ENCODE results near the gene HTR3A. TPM values are rescaled to one million over a fixed set of nuclear protein-coding genes. Genes with fewer than 3 reads are reported as not detected.

HTR3A gene
- total RNA-seq, 1 experiment from 2014 or later: not detected

GRCh38 chr11:113998574-113998973, 23.7 kb downstream of the HTR3A start:
- no TSS peak for BruUV-seq (replicated peaks)

DNA sequence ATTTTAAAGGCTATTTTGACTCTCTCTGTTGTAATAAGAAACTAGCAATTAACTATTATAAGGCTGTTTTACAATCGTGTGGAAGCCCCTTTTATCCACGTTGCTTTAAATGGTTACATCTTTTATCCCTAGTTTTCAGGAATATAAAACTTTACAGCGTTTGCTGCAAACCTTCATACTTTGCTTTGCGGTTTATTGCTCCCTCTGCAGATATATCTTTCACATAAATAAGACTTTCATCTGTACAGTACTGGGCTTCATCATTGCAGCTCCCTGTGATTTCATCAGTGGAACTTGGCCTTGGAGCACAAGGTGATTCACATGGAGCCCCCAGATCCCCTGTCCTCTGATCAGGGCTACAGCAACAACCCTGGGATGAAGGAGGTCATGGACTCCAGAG, 25.6 kb downstream of the HTR3A start:
- H3K4me1 ChIP-seq: no peaks in the 10 kb centered on the region
- ChIA-PET CTCF (interaction anchor here (1.0 kb wide), 1 partner anchor 260 kb away, joined by 3 read pairs; no protein-coding TSS in a partner anchor), POLR2A (no interaction called here)
- H3K4me1 Mint-ChIP-seq (ENCODE audit: low read depth, unreplicated experiment): no peaks in the 10 kb centered on the region
- no peaks in the 10 kb centered on the region for H3K9me3 Mint-ChIP-seq (ENCODE audit: unreplicated experiment)
- H3K36me3 Mint-ChIP-seq (ENCODE audit: insufficient read depth, unreplicated experiment): no peaks in the 10 kb centered on the region
- H3K27me3 Mint-ChIP-seq (ENCODE audit: insufficient read depth, unreplicated experiment): peaks cover 29% of the 10 kb centered on the region
- BruUV-seq (replicated peaks): no TSS peak
- intact Hi-C loops (cut with micrococcal nuclease; ENCODE audit: unreplicated experiment): no loop called here
- peaks cover 7% of the 10 kb centered on the region for H3K27me3 ChIP-seq (replicated peaks; ENCODE audit: control insufficient read depth, insufficient read depth, low read length)
- H3K4me3 Mint-ChIP-seq (ENCODE audit: unreplicated experiment): no peak overlapping the region
- DNase-seq: no peak
- no peaks in the 10 kb centered on the region for H3K36me3 ChIP-seq (ENCODE audit: control insufficient read depth, insufficient read depth, low read length)
- no peak overlapping the region for H3K27ac Mint-ChIP-seq (ENCODE audit: unreplicated experiment)
- H3K9me3 ChIP-seq: no peaks in the 10 kb centered on the region
- no peak overlapping the region for H3K4me3 ChIP-seq (ENCODE audit: low read depth, low read length)
- TF ChIP-seq, protein P1, sequence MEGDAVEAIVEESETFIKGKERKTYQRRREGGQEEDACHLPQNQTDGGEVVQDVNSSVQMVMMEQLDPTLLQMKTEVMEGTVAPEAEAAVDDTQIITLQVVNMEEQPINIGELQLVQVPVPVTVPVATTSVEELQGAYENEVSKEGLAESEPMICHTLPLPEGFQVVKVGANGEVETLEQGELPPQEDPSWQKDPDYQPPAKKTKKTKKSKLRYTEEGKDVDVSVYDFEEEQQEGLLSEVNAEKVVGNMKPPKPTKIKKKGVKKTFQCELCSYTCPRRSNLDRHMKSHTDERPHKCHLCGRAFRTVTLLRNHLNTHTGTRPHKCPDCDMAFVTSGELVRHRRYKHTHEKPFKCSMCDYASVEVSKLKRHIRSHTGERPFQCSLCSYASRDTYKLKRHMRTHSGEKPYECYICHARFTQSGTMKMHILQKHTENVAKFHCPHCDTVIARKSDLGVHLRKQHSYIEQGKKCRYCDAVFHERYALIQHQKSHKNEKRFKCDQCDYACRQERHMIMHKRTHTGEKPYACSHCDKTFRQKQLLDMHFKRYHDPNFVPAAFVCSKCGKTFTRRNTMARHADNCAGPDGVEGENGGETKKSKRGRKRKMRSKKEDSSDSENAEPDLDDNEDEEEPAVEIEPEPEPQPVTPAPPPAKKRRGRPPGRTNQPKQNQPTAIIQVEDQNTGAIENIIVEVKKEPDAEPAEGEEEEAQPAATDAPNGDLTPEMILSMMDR (IDR thresholded peaks at IDR 0.05; ENCODE audit: insufficient read depth in 1 of 2, low read depth in 1 of 2, low read length in 1 of 2, severe bottlenecking in 1 of 2, unreplicated experiment in 1 of 2): no peak

More at GRCh38 chr11:113998574-113998973, 23.7 kb downstream of the HTR3A start:
- H3K36me3 ChIP-seq (ENCODE audit: control insufficient read depth, insufficient read depth, low read length): no peaks in the 10 kb centered on the region
- Mint-ChIP-seq H3K36me3 (ENCODE audit: insufficient read depth, unreplicated experiment) (no peaks in the 10 kb centered on the region), H3K4me3 (ENCODE audit: unreplicated experiment) (no peak overlapping the region), H3K4me1 (ENCODE audit: low read depth, unreplicated experiment) (no peaks in the 10 kb centered on the region), H3K27ac (ENCODE audit: unreplicated experiment) (no peak overlapping the region), H3K27me3 (ENCODE audit: insufficient read depth, unreplicated experiment) (peaks cover 23% of the 10 kb centered on the region), H3K9me3 (ENCODE audit: unreplicated experiment) (no peaks in the 10 kb centered on the region)
- no peaks in the 10 kb centered on the region for H3K9me3 ChIP-seq
- no peak for DNase-seq
- peaks cover 4% of the 10 kb centered on the region for H3K27me3 ChIP-seq (replicated peaks; ENCODE audit: control insufficient read depth, insufficient read depth, low read length)
- ChIA-PET CTCF (interaction anchor here (0.6 to 7.1 kb wide), 2 partner anchors 202 to 263 kb away, joined by 3 to 99 read pairs; no protein-coding TSS in a partner anchor), POLR2A (no interaction called here)
- no peak overlapping the region for H3K4me3 ChIP-seq (ENCODE audit: low read depth, low read length)
- intact Hi-C loops (cut with micrococcal nuclease; ENCODE audit: unreplicated experiment): no loop called here
- H3K4me1 ChIP-seq: no peaks in the 10 kb centered on the region
- TF ChIP-seq, protein P1 (IDR thresholded peaks at IDR 0.05; ENCODE audit: insufficient read depth in 1 of 2, low read depth in 1 of 2, low read length in 1 of 2, severe bottlenecking in 1 of 2, unreplicated experiment in 1 of 2): no peak

- intact Hi-C loops (cut with micrococcal nuclease; ENCODE audit: unreplicated experiment): no loop called here
- Mint-ChIP-seq H3K27me3 (ENCODE audit: insufficient read depth, unreplicated experiment) (peaks cover 26% of the 10 kb centered on the region), H3K4me1 (ENCODE audit: low read depth, unreplicated experiment) (no peaks in the 10 kb centered on the region), H3K4me3 (ENCODE audit: unreplicated experiment) (no peak overlapping the region), H3K9me3 (ENCODE audit: unreplicated experiment) (no peaks in the 10 kb centered on the region), H3K27ac (ENCODE audit: unreplicated experiment) (no peak overlapping the region), H3K36me3 (ENCODE audit: insufficient read depth, unreplicated experiment) (no peaks in the 10 kb centered on the region)
- Histone ChIP-seq H3K4me3 (ENCODE audit: low read depth, low read length) (no peak overlapping the region), H3K9me3 (no peaks in the 10 kb centered on the region), H3K4me1 (no peaks in the 10 kb centered on the region), H3K36me3 (ENCODE audit: control insufficient read depth, insufficient read depth, low read length) (no peaks in the 10 kb centered on the region), H3K27me3 (replicated peaks; ENCODE audit: control insufficient read depth, insufficient read depth, low read length) (peaks cover 7% of the 10 kb centered on the region)
- ChIA-PET CTCF (interaction anchor here (0.9 to 1.1 kb wide), 2 partner anchors 14 to 261 kb away, joined by 3 to 6 read pairs; no protein-coding TSS in a partner anchor), POLR2A (no interaction called here)
- no TSS peak for BruUV-seq (replicated peaks)
- no peak for DNase-seq
- TF ChIP-seq, protein P1 (IDR thresholded peaks at IDR 0.05; ENCODE audit: insufficient read depth in 1 of 2, low read depth in 1 of 2, low read length in 1 of 2, severe bottlenecking in 1 of 2, unreplicated experiment in 1 of 2): no peak
Measured at GRCh38 chr11:114001416-114001815, 26.5 kb downstream of the HTR3A start.

Measured in Caco-2 (cell line).